ENCODE results near the gene SMIM41. TPM values are rescaled to one million over a fixed set of nuclear protein-coding genes. Genes with fewer than 3 reads are reported as not detected.

SMIM41 gene
- total RNA-seq, 6 donors from 2014 or later = 4.7 to 25.1 (median 15.4) TPM

- H3K36me3 ChIP-seq = no peaks in the 10 kb centered on the region
- no peak overlapping the region for H3K4me3 ChIP-seq
- no peaks in the 10 kb centered on the region for H3K9me3 ChIP-seq
- DNase-seq (peak; percentile 40 to 75), ATAC-seq (ENCODE audit: low FRiP score in 2 of 2) (peak; percentile 49 to 83)
- 18 to 31% methylated on average over 11 to 13 of the region's 23 CpGs for WGBS, 2 donors
- H3K27me3 ChIP-seq = no peaks in the 10 kb centered on the region
- peaks cover 29 to 43% (median 38%) of the 10 kb centered on the region in 4 donors for H3K4me1 ChIP-seq
- TF ChIP-seq POLR2AphosphoS5 (IDR thresholded peaks at IDR 0.05) (no peak), POLR2A (IDR thresholded peaks at IDR 0.05) (no peak), EP300 (IDR thresholded peaks at IDR 0.05) (peak in 1 of 4 donors; percentile 14)
- TF ChIP-seq, protein P1, sequence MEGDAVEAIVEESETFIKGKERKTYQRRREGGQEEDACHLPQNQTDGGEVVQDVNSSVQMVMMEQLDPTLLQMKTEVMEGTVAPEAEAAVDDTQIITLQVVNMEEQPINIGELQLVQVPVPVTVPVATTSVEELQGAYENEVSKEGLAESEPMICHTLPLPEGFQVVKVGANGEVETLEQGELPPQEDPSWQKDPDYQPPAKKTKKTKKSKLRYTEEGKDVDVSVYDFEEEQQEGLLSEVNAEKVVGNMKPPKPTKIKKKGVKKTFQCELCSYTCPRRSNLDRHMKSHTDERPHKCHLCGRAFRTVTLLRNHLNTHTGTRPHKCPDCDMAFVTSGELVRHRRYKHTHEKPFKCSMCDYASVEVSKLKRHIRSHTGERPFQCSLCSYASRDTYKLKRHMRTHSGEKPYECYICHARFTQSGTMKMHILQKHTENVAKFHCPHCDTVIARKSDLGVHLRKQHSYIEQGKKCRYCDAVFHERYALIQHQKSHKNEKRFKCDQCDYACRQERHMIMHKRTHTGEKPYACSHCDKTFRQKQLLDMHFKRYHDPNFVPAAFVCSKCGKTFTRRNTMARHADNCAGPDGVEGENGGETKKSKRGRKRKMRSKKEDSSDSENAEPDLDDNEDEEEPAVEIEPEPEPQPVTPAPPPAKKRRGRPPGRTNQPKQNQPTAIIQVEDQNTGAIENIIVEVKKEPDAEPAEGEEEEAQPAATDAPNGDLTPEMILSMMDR (IDR thresholded peaks at IDR 0.05) = peak; percentile 12 to 69 (median 57)
- peak overlapping the region; percentile 51 to 71 (median 64) for H3K27ac ChIP-seq
Observed at GRCh38 chr12:52119398-52120254, 40.1 kb downstream of the SMIM41 start.

GRCh38 chr12:52120951-52121823, 41.7 kb downstream of the SMIM41 start:
- TF ChIP-seq POLR2A (IDR thresholded peaks at IDR 0.05) (no peak), EP300 (IDR thresholded peaks at IDR 0.05) (no peak), POLR2AphosphoS5 (IDR thresholded peaks at IDR 0.05) (no peak)
- TF ChIP-seq, protein P1 (IDR thresholded peaks at IDR 0.05) = no peak
- peaks cover 39 to 57% (median 51%) of the 10 kb centered on the region in 4 donors for H3K4me1 ChIP-seq
- DNase-seq (peak in 1 of 2 donors; percentile 56), ATAC-seq (ENCODE audit: low FRiP score in 2 of 2) (no peak)
- 72 to 75% methylated on average over 6 to 19 of the region's 19 CpGs for WGBS, 2 donors
- peak overlapping the region in 2 of 4 donors; percentile 40 to 61 for H3K27ac ChIP-seq
- H3K4me3 ChIP-seq = no peak overlapping the region
- no peaks in the 10 kb centered on the region for H3K27me3 ChIP-seq
- no peaks in the 10 kb centered on the region for H3K36me3 ChIP-seq
- no peaks in the 10 kb centered on the region for H3K9me3 ChIP-seq

DNA sequence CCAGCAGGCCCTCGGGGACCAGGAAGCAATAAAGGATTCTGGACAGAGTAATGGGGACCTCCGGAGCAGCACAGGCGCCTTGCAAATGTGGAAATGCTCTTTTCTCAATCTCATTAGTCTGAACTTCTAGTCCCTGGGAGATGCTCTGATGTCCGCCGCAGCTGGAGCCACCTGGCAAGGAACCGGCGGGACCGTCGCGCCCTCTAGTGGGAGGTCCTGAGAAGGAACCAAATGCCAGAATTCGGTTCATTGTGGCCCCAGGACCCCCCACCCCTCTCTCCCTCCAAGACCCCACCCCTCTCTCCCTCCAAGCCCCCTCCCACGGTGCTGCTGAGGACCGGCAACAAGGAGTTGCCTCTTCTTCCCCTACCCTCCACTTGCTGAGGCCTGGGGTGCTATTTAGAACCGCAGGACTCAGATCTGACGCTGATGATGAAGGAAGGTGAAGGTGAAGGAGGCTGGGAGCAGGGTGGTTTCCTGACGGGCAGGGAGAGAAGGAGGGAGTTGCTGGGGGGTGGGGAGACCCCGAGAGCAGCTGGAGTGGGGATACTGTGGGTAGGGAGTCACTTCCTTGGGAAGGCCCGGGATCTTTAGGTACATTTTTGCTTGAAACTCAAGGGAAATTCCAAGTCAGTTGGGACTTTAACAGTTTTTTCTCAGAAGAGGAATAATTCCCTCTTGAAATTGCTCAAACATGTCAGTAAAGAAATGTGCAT, 42.5 kb downstream of the SMIM41 start:
- no peaks in the 10 kb centered on the region for H3K36me3 ChIP-seq
- H3K27ac ChIP-seq = peak overlapping the region in 2 of 4 donors; percentile 40 to 61
- no peaks in the 10 kb centered on the region for H3K9me3 ChIP-seq
- DNase-seq = peak; percentile 71 to 89
- H3K4me3 ChIP-seq = no peak overlapping the region
- peak; percentile 49 to 73 for ATAC-seq (ENCODE audit: low FRiP score in 2 of 2)
- H3K4me1 ChIP-seq = peaks cover 39 to 61% (median 50%) of the 10 kb centered on the region in 4 donors
- TF ChIP-seq POLR2AphosphoS5 (IDR thresholded peaks at IDR 0.05) (peak in 1 of 2 donors; percentile 7), EP300 (IDR thresholded peaks at IDR 0.05) (no peak), POLR2A (IDR thresholded peaks at IDR 0.05) (no peak)
- TF ChIP-seq, protein P1 (IDR thresholded peaks at IDR 0.05) = peak; percentile 40 to 80 (median 56)
- WGBS, 2 donors = 13 to 29% methylated on average over 7 to 18 of the region's 18 CpGs
- H3K27me3 ChIP-seq = no peaks in the 10 kb centered on the region

GRCh38 chr12:52122540-52122871, 43.0 kb downstream of the SMIM41 start:
- H3K36me3 ChIP-seq = no peaks in the 10 kb centered on the region
- DNase-seq = no peak
- WGBS, 2 donors = 75 to 77% methylated on average over 4 of the region's 4 CpGs
- no peaks in the 10 kb centered on the region for H3K9me3 ChIP-seq
- H3K27ac ChIP-seq = peak overlapping the region in 1 of 4 donors; percentile 61
- no peak overlapping the region for H3K4me3 ChIP-seq
- TF ChIP-seq, protein P1 (IDR thresholded peaks at IDR 0.05) = no peak
- TF ChIP-seq EP300 (IDR thresholded peaks at IDR 0.05) (no peak), POLR2A (IDR thresholded peaks at IDR 0.05) (no peak), POLR2AphosphoS5 (IDR thresholded peaks at IDR 0.05) (no peak)
- ATAC-seq (ENCODE audit: low FRiP score in 2 of 2) = no peak
- H3K4me1 ChIP-seq = peaks cover 43 to 66% (median 55%) of the 10 kb centered on the region in 4 donors
- H3K27me3 ChIP-seq = no peaks in the 10 kb centered on the region
